Testis (tissue), 3 donors: ENCODE results near the gene CNMD. TPM values are rescaled to one million over a fixed set of nuclear protein-coding genes. Genes with fewer than 3 reads are reported as not detected.
"Not testable (repeated sequence)": the region's sequence is repeated elsewhere in the genome, so short reads cannot be mapped to it uniquely, and the experiment has no call there.

Source experiments
- DNase-seq: peaks from one replicate; pipeline ENCODE4 v3.0.0-alpha.2; 2019
- H3K27ac ChIP-seq, 2 donors: fragments of 200-600 bp; sonication (generic); one replicate each; pipeline ENCODE4 v1.5.1; 2019
- H3K27me3 ChIP-seq: fragments of 200-600 bp; sonication (generic); one replicate; pipeline ENCODE4 v1.5.1; 2019
- H3K36me3 ChIP-seq: fragments of 200-600 bp; sonication (generic); one replicate; pipeline ENCODE4 v1.5.1; 2017; ENCODE audit warnings: low read depth; ENCODE audit errors: missing control alignments
- H3K4me1 ChIP-seq: fragments of 200-600 bp; sonication (generic); one replicate; pipeline ENCODE4 v1.5.1; 2019
- H3K4me3 ChIP-seq, 2 donors: fragments of 200-600 bp; sonication (generic); one replicate each; pipeline ENCODE4 v1.5.1; 2017 to 2019
- H3K9me3 ChIP-seq: fragments of 200-600 bp; sonication (generic); one replicate; pipeline ENCODE4 v1.5.1; 2017
- POLR2A ChIP-seq: fragments of 450-650 bp; IDR thresholded peaks from one replicate; pipeline ENCODE4 v1.6.1; 2017; ENCODE audit warnings: antibody characterized with exemption, mild to moderate bottlenecking, moderate library complexity
- WGBS, 2 donors: methylation state at CpG; one replicate each; pipeline ENCODE4 v1.1.5; 2018; 5-methylcytosine and 5-hydroxymethylcytosine counted together
- intact Hi-C: fragments of 100-400 bp; cut with DNase I; formaldehyde crosslinking; loops from one replicate; pipeline ENCODE4 v1.15.1; 2023; ENCODE audit warnings: low total_unique reads
- polyA plus RNA-seq: library from polyadenylated mRNA; stranded (reverse); fragments of 350-450 nt; fragmentation: Illumina TruSeq; extraction: RNeasy Lipid Tissue Mini Kit (QIAGEN cat#74804); gene quantifications from one replicate; pipeline ENCODE4 v1.2.3, GENCODE V29; 2014; ENCODE audit warnings: low read depth, low replicate concordance; ENCODE audit not compliant: insufficient read depth
- total RNA-seq, 2 donors: library from RNA; depleted of rRNA; stranded (reverse); fragments of >200 nt; gene quantifications; one replicate each; pipeline ENCODE4 v1.2.3, GENCODE V29; 2016
- TF ChIP-seq, protein P1 (sequence below), 3 experiments: fragments of 450-650 bp in 2 of 3; fragments of 200-600 bp in 1 of 3; sonication (generic) in 1 of 3; IDR thresholded peaks; one replicate each; pipeline ENCODE4 v1.5.1; 2016 to 2019; ENCODE audit warnings: antibody characterized with exemption in 3 of 3, mild to moderate bottlenecking in 2 of 3, moderate library complexity in 1 of 3

Gene CNMD
- total and polyA plus RNA-seq, 3 donors from 2014 or later: 3.5 to 5.0 (median 4.1) TPM

DNA sequence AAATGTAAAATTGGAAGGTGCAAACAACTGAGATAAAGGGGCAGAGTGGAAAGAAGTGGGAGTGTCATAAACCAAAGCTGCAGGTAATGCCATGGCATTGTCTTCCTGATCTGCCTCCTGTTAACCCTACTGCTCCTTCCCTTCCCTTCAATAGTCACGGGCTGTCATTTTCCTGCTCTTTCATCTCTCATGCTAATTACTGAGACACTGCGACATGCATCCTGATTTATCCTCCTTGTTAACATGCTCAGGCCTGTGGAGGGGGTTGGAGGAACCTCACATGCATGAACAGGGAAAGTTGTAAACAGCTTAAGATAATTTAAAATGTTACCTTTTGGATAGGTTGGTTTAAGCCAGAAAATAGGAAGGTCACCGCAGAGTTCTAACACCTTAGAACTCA, 27.2 kb downstream of the CNMD start:
- intact Hi-C loops: no loop called here
- H3K4me3 ChIP-seq: no peak overlapping the region
- no peak overlapping the region for H3K27ac ChIP-seq
- no peaks in the 10 kb centered on the region for H3K27me3 ChIP-seq
- H3K4me1 ChIP-seq: no peaks in the 10 kb centered on the region
- WGBS, 2 donors: 61 to 77% methylated on average over 3 of the region's 3 CpGs
- no peaks in the 10 kb centered on the region for H3K36me3 ChIP-seq
- DNase-seq: no peak
- no peaks in the 10 kb centered on the region for H3K9me3 ChIP-seq
- TF ChIP-seq, protein P1, sequence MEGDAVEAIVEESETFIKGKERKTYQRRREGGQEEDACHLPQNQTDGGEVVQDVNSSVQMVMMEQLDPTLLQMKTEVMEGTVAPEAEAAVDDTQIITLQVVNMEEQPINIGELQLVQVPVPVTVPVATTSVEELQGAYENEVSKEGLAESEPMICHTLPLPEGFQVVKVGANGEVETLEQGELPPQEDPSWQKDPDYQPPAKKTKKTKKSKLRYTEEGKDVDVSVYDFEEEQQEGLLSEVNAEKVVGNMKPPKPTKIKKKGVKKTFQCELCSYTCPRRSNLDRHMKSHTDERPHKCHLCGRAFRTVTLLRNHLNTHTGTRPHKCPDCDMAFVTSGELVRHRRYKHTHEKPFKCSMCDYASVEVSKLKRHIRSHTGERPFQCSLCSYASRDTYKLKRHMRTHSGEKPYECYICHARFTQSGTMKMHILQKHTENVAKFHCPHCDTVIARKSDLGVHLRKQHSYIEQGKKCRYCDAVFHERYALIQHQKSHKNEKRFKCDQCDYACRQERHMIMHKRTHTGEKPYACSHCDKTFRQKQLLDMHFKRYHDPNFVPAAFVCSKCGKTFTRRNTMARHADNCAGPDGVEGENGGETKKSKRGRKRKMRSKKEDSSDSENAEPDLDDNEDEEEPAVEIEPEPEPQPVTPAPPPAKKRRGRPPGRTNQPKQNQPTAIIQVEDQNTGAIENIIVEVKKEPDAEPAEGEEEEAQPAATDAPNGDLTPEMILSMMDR (IDR thresholded peaks at IDR 0.05): no peak
- TF ChIP-seq POLR2A: no peak

DNA sequence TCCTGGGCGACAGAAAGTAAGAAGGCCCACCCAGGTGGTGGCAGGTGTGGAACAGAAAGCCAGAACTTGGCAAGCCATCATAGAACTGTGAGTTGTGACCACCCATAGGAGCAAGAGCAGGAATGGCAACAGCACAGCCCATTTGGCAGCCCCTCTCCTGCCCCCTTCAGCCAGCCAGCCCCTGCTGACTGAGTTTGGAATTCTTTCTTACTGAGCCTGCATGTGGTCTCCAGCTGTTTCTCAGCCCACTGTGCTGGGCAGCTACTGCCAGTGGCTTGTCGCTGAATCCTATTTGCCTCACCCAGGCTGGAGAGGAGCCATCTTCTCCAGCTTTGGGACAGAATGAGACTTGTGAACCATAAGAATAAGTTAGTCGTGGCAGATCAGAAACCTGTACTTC, 28.3 kb downstream of the CNMD start:
- Histone ChIP-seq H3K4me3 (no peak overlapping the region), H3K27ac (no peak overlapping the region), H3K9me3 (no peaks in the 10 kb centered on the region), H3K36me3 (no peaks in the 10 kb centered on the region), H3K27me3 (no peaks in the 10 kb centered on the region), H3K4me1 (no peaks in the 10 kb centered on the region)
- DNase-seq: no peak
- TF ChIP-seq, protein P1 (IDR thresholded peaks at IDR 0.05): no peak
- no peak for TF ChIP-seq POLR2A
- WGBS, 2 donors: 74 to 80% methylated on average over 3 of the region's 3 CpGs
- intact Hi-C loops: no loop called here

DNA sequence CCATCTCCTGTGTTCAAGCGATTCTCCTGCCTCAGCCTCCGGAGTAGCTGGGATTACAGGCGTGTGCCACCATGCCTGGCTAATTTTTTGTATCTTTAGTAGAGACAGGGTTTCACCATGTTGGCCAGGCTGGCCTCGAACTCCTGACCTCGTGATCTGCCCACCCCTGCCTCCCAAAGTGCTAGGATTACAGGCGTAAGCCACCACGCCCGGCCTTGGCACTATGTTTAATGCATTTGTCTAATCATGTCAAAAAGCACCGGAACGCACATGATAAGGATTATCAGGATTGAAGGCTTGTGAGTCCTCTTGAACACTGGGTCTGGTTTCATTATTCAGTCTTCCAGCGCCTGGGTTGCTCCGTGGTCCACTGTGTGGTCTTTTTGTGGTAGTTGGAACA, 31.4 kb downstream of the CNMD start:
- WGBS, 2 donors: 79 to 85% methylated on average over 12 of the region's 12 CpGs
- H3K9me3 ChIP-seq, H3K27me3 ChIP-seq, H3K4me1 ChIP-seq, DNase-seq, intact Hi-C loops, H3K27ac ChIP-seq, H3K4me3 ChIP-seq, H3K36me3 ChIP-seq: not testable (repeated sequence)

DNA sequence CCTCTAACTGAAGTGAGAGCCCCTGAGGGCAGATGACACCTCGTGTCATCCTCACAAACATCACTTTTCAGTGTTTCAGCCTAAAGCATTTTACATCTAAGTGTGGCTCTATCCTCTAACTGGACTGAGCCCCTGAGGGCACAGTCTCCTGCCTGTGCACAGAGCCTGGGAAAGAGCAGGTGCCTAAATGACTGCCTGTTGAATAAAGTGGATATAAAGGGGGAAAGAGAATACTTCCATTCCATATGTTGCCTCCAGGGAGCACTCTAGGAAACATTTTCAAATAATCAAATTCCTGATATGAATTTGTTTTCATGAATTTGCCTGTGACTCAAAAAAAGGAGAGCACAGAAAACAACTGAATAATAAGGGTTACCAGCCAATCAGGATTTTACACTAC, 32.2 kb downstream of the CNMD start:
- no peak overlapping the region for H3K27ac ChIP-seq
- no peak overlapping the region for H3K4me3 ChIP-seq
- no peaks in the 10 kb centered on the region for H3K36me3 ChIP-seq
- no peaks in the 10 kb centered on the region for H3K4me1 ChIP-seq
- no peak for TF ChIP-seq POLR2A
- TF ChIP-seq, protein P1 (IDR thresholded peaks at IDR 0.05): no peak
- no peaks in the 10 kb centered on the region for H3K27me3 ChIP-seq
- whole genome bisulfite sequencing, 2 donors: 80% methylated on average over 1 of the region's 1 CpG; no CpG with 5 or more reads in 1 of the 2 donors
- no peak for DNase-seq
- H3K9me3 ChIP-seq: no peaks in the 10 kb centered on the region
- intact Hi-C loops: no loop called here

DNA sequence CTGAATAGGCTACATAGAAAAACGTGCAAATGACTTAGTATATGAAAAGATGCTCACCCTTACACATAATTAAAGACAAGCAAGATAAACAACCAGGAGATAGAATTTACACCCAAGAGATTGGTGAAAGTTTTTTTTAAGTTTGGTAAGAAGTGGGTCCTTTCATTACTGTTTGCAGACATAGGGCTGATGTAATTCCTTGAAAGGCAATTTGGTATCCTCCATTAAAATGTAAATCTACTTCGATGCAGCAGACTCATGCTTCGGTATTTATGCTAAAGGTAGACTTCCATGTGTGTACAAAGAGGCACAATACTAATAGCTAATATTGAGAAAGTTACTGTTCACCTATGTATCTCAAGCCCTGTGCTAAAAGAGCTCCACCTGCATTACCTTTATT, 33.5 kb downstream of the CNMD start:
- Histone ChIP-seq H3K4me1 (no peaks in the 10 kb centered on the region), H3K27ac (no peak overlapping the region), H3K9me3 (no peaks in the 10 kb centered on the region), H3K4me3 (no peak overlapping the region), H3K27me3 (no peaks in the 10 kb centered on the region), H3K36me3 (no peaks in the 10 kb centered on the region)
- intact Hi-C loops: no loop called here
- DNase-seq: no peak
- 69 to 75% methylated on average over 3 of the region's 3 CpGs for WGBS, 2 donors
- TF ChIP-seq, protein P1 (IDR thresholded peaks at IDR 0.05): no peak
- TF ChIP-seq POLR2A: no peak
